DMS 273 treated with DMSO at 0.1 percent for 48 hours (cell line): ENCODE results near the gene DYNAP.

Experiments used
- DNase-seq: peaks from one replicate; lab custom pipeline; 2025; lab: John Stamatoyannopoulos, UW

The DYNAP gene

GRCh38 chr18:54636217-54636616 lies 45.2 kb downstream of the DYNAP start:
- DNase-seq = no peak

GRCh38 chr18:54641734-54642133 lies 50.7 kb downstream of the DYNAP start:
- no peak for DNase-seq

- peak; percentile 2 for DNase-seq
These were observed 56.1 kb downstream of the DYNAP start for GRCh38 chr18:54647176-54647575.
